Ishikawa (cell line): ENCODE results near the gene RTN3.

Source experiments
- CEBPB ChIP-seq: IDR thresholded peaks from 2 replicates; pipeline ENCODE4 v1.6.1; 2012
- CREB1 ChIP-seq: IDR thresholded peaks from 2 replicates; pipeline ENCODE4 v1.6.1; 2012; ENCODE audit warnings: low read depth
- EGR1 ChIP-seq: IDR thresholded peaks from 2 replicates; pipeline ENCODE4 v1.6.1; 2012
- EP300 ChIP-seq: IDR thresholded peaks from 2 replicates; pipeline ENCODE4 v1.6.1; 2012; ENCODE audit warnings: borderline replicate concordance
- FOXM1 ChIP-seq: IDR thresholded peaks from 2 replicates; pipeline ENCODE4 v1.6.1; 2012; ENCODE audit warnings: low read depth, borderline replicate concordance
- MAX ChIP-seq: IDR thresholded peaks from 2 replicates; pipeline ENCODE4 v1.6.1; 2012
- NFIC ChIP-seq: IDR thresholded peaks from 2 replicates; pipeline ENCODE4 v1.6.1; 2012
- RAD21 ChIP-seq: IDR thresholded peaks from 2 replicates; pipeline ENCODE4 v1.6.1; 2012; ENCODE audit warnings: low read depth
- REST ChIP-seq: IDR thresholded peaks from 2 replicates; pipeline ENCODE4 v1.6.1; 2012; ENCODE audit warnings: low read depth, mild to moderate bottlenecking
- TAF1 ChIP-seq: IDR thresholded peaks from 2 replicates; pipeline ENCODE4 v1.6.1; 2012; ENCODE audit warnings: low read depth, mild to moderate bottlenecking
- TCF12 ChIP-seq: IDR thresholded peaks from 2 replicates; pipeline ENCODE4 v1.6.1; 2012; ENCODE audit warnings: low read depth
- TEAD4 ChIP-seq: IDR thresholded peaks from 2 replicates; pipeline ENCODE4 v1.6.1; 2012
- USF1 ChIP-seq: IDR thresholded peaks from 2 replicates; pipeline ENCODE4 v1.6.1; 2012
- YY1 ChIP-seq: IDR thresholded peaks from 2 replicates; pipeline ENCODE4 v1.6.1; 2012; ENCODE audit warnings: low read depth
- ZBTB7A ChIP-seq: IDR thresholded peaks from 2 replicates; pipeline ENCODE4 v1.6.1; 2012; ENCODE audit warnings: low read depth

Gene RTN3

GRCh38 chr11:63770763-63771162 is 89.5 kb downstream of the RTN3 start:
- TF ChIP-seq TAF1 (no peak), TCF12 (no peak), YY1 (no peak), EP300 (no peak), REST (no peak)

GRCh38 chr11:63775191-63775590 is 93.9 kb downstream of the RTN3 start:
- TF ChIP-seq ZBTB7A (no peak), EGR1 (no peak), REST (no peak), TEAD4 (no peak), TCF12 (no peak), YY1 (no peak), CREB1 (no peak), MAX (no peak), RAD21 (no peak), EP300 (no peak), TAF1 (no peak), NFIC (no peak), CEBPB (no peak), FOXM1 (no peak), USF1 (no peak)

GRCh38 chr11:63779039-63779438 is 97.7 kb downstream of the RTN3 start:
- no peak for TF ChIP-seq FOXM1
- no peak for TF ChIP-seq MAX
- no peak for TF ChIP-seq EGR1
- no peak for TF ChIP-seq REST
- TF ChIP-seq CREB1: no peak
- no peak for TF ChIP-seq CEBPB
- no peak for TF ChIP-seq YY1
- no peak for TF ChIP-seq USF1
- no peak for TF ChIP-seq RAD21
- no peak for TF ChIP-seq TEAD4
- no peak for TF ChIP-seq EP300
- no peak for TF ChIP-seq TAF1
- TF ChIP-seq TCF12: no peak
- TF ChIP-seq ZBTB7A: no peak
- TF ChIP-seq NFIC: no peak

GRCh38 chr11:63782749-63783148 is 101.4 kb downstream of the RTN3 start:
- TF ChIP-seq CEBPB (no peak), TEAD4 (no peak), YY1 (no peak), EP300 (no peak), USF1 (no peak), EGR1 (no peak), TCF12 (no peak), TAF1 (no peak), NFIC (no peak), FOXM1 (no peak)
